GM10266 (cell line): ENCODE measurements around the gene ZBTB12.
"Not testable (repeated sequence)": the region's sequence is repeated elsewhere in the genome, so short reads cannot be mapped to it uniquely, and the experiment has no call there.

ENCODE experiments used
- DNase-seq: peaks from one replicate; pipeline ENCODE4 v3.0.0; 2012; ENCODE audit errors: extremely low spot score
- TF ChIP-seq, protein P1 (sequence below): IDR thresholded peaks from 2 replicates; pipeline ENCODE4 v1.5.1; 2012; ENCODE audit warnings: mild to moderate bottlenecking, low read depth; ENCODE audit not compliant: control insufficient read depth, insufficient read depth; ENCODE audit errors: missing control alignments

ZBTB12 gene

DNA sequence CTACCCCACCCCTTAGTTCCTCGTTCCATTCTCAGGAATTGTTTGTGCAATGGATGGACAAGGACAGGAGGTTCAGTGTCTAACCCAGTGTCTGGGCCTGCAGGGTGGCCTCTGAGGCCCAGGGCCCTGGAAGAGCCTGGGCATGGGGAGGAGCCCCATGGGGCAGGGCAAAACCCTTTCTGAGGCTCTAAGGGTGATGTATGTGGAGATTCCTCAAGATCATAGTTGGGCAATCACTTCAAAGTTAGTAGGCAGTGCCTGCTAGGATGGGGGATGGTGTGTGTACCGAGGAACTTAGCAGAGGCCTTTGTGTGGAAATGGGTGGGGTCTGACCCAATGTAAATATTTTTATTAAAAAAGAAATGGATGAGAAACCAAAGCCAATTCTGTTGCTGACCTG, 18.9 kb upstream of the ZBTB12 start:
- TF ChIP-seq, protein P1, sequence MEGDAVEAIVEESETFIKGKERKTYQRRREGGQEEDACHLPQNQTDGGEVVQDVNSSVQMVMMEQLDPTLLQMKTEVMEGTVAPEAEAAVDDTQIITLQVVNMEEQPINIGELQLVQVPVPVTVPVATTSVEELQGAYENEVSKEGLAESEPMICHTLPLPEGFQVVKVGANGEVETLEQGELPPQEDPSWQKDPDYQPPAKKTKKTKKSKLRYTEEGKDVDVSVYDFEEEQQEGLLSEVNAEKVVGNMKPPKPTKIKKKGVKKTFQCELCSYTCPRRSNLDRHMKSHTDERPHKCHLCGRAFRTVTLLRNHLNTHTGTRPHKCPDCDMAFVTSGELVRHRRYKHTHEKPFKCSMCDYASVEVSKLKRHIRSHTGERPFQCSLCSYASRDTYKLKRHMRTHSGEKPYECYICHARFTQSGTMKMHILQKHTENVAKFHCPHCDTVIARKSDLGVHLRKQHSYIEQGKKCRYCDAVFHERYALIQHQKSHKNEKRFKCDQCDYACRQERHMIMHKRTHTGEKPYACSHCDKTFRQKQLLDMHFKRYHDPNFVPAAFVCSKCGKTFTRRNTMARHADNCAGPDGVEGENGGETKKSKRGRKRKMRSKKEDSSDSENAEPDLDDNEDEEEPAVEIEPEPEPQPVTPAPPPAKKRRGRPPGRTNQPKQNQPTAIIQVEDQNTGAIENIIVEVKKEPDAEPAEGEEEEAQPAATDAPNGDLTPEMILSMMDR = no peak
- no peak for DNase-seq

DNA sequence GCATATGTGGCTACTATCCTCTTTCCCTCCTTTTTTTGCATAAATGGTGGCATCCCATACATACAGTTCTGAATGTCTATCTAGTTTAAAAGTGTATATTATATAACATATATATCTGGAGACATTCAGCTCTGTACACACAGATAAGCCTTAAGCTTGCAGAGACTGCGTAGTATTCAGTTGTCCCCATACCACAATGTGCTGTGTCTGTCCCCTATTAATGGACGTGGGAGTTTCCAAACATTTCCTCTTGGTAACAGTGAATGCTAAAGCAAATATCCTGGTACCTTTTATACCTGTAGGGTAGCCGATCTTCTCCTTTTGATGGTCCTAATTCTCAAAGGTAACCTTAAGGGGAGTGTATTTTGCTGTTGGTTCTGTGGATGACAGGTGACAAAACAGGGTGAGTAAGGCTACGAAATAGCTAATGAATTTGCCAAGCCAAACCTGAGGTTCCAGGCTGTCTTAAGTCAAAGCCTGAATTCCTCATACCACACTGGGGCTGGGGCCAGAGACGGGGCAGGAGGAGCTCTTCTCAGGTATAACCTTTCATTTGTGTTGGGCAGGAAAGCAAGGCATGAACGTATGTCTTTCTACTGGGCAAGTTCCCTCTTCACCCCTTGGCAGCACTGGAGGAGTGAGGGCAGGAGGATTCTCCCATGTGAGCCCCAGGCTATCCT, 17.9 kb upstream of the ZBTB12 start:
- TF ChIP-seq, protein P1 = no peak
- DNase-seq = no peak

DNA sequence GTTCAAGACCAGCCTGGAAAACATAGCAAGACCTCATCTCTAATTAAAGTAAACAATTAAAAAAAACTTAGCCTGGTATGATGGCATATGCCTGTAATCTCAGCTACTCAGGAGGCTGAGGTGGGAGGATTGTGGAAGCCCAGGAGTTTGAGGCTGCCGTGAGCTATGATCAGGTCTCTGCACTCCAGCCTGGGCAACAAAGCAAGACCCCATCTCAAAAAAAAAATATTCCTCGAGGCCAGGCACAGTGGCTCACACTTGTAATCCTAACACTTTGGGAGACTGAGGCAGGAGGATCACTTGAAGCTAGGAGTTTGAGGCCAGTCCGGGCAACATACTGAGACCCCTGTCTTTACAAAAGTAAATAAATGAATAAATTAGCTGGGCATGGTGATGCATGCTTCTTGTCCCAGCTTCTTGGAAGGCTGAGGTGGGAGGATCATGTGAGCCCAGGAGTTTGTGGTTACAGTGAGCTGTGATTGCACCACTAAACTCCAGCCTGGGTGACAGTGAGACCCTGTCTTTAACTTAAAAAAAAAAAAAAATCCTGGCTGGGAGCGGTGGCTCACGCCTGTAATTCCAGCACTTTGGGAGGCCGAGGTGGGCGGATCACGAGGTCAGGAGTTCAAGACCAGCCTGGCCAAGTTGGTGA, 16.3 kb upstream of the ZBTB12 start:
- TF ChIP-seq, protein P1 = no peak
- no peak for DNase-seq

DNA sequence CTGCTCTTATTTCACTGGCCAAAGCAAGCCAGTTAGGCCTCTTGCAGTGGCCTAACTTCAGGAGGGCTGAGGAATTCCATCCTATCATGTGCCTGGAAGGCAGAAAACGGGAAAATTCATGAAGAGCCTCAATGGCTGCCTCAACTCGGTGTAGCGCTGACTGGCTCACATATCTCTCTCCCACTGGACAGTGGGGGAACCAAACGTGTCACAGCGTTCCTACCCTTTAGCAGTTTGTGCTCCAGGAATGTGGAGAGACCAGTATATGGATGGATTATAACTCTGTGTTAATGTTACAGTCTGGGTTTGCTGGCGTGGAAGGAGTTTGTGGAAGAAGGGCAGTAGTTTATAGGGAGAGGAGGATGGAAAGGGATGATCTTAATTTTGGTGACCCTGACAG, 13.9 kb upstream of the ZBTB12 start:
- no peak for DNase-seq
- TF ChIP-seq, protein P1 = no peak

DNA sequence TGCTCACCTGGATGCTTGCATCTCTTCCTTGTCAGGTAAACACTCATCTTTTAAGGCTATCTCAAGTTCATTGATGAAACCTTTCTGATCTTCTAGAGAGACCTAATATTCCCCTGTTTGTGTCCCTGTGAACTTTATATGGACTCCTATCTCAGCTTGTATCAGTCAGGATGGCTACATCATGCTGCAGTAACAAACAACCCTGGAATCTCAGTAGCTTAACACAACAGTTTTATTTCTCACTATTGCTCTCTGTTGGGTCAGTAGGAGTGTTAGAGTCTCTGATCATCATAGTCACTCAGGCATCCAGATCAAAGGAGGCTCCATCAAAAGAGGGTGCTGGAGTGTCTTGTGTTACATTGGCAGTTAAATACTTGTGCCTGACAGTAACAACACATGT, 13.5 kb upstream of the ZBTB12 start:
- TF ChIP-seq, protein P1 = no peak
- no peak for DNase-seq

DNA sequence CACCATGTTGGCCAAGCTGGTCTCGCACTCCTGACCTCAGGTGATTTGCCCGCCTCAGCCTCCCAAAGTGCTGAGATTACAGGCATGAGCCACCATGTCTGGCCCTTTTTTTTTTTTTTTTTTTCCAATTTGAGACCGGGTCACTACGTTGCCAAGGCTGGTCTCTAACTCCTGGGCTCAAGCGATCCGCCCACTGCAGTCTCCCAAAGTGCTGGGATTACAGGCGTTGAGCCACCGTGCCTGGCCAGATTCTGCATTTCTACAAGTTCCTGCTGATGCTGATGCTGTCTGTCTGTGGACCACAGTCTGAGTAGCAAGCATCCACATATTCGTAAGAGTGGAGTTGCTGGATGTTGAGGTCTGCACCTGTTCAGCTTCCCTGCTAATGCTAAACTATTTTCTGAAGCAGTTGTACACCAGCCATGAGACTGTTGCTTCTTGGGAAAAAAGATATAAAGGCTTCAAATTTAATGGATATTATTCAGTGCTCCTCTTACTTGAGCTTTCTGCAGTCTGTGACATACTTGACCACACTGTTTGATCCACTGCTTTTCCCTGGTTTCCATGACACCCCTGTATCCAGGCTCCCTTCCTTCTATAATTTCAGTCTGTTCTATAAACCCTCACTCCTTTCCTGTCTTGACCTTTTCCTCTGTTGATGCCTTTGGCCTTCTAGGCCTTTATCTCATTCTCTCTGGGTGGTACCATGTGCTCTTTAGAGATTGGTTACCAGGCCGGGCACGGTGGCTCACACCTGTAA, 10.1 kb upstream of the ZBTB12 start:
- TF ChIP-seq, protein P1 = no peak
- DNase-seq = no peak

DNA sequence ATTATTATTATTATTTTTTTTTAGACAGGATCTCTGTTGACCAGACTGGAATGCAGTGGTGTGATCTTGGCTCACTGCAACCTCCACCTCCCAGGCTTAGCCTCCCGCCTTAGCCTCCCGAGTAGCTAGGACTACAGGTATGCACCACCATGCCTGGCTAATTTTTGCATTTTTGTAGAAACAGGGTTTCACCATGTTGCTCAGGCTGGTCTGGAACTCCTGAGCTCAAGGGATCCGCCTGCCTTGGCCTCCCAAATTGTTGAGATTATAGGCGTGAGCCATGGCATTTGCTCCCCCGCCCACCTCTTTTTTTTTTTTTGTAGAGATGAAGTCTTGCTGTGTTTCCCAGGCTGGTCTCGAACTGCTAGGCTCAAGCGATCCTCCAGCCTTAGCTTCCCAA, 7.4 kb upstream of the ZBTB12 start:
- DNase-seq = not testable (repeated sequence)
